ENCODE data around the gene GRPEL1. TPM values are rescaled to one million over a fixed set of nuclear protein-coding genes. Genes with fewer than 3 reads are reported as not detected.
"Not testable (repeated sequence)": the region's sequence is repeated elsewhere in the genome, so short reads cannot be mapped to it uniquely, and the experiment has no call there.

Gene GRPEL1
- total and polyA plus RNA-seq, 3 donors from 2014 or later: 40.8 to 88.6 (median 58.5) TPM

DNA sequence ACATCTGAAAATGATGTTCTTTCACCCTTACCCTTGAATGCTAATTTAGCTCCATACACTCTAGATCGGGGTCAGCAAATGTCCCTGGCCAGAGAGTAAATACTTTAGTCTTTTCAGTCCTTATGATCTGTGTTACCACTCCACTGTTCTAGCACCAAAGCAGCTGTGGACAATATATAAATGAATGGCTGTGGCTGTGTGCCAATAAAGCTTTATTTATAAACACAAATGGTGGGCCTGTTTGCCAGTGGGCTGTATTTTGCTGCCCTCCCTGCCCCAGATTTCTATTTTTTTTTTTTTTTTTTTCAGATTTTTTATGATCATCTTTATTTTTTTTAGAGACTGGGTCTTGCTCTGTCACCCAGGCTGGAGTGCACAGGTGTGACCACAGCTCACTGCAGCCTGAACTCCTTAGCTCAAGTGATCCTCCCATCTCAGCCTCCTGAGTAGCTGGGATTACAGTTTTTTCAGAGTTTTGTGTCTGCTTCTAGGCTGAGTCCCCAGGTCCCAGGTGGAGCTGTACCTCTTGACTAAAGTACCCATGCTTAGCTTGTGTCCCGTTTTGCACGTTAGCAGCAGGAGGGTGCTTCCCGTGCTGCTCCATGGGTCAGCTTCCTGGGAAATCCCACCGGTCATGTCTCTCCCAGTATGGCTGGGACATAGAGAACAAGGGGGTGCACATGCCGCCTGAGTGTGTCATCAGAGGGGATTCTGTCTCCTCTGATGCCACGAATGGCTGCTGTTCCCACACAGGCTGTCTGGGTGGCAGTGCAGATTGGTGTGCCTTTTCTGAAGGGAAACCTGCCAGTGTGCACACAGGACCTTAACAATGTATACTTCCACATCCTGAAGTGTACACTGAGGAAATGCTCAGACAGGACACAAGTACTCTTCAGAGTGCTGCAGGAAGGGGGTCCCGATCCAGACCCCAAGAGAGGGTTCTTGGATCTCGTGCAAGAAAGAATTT, 16.0 kb upstream of the GRPEL1 start:
- H3K4me3 ChIP-seq: no peak overlapping the region
- H3K36me3 ChIP-seq (ENCODE audit: low read depth, missing control alignments): no peaks in the 10 kb centered on the region
- no peak for TF ChIP-seq POLR2A (IDR thresholded peaks at IDR 0.05)
- TF ChIP-seq CTCF (IDR thresholded peaks at IDR 0.05): no peak
- H3K4me1 ChIP-seq: no peaks in the 10 kb centered on the region
- 75 to 80% methylated on average over 9 of the region's 9 CpGs for WGBS, 2 donors
- H3K27ac ChIP-seq: no peak overlapping the region
- intact Hi-C loops (cut with DNase I; ENCODE audit: low total_unique reads): no loop called here
- no peaks in the 10 kb centered on the region for H3K9me3 ChIP-seq
- DNase-seq: no peak
- no peaks in the 10 kb centered on the region for H3K27me3 ChIP-seq

DNA sequence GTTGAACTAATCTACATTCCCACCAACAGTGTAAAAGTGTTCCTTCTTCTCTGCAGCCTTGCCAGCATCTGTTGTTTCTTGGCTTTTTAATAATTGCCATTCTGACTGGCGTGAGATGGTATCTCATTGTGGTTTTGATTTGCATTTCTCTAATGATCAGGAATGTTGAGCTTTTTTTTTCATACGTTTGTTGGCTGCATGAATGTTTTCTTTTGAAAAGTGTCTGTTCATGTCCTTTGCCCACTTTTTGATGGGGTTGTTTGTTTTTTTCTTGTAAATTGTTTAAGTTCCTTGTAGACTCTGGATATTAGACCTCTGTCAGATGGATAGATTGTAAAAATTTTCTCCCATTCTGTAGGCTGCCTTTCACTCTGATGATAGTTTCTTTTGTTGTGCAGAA, 12.0 kb upstream of the GRPEL1 start:
- H3K9me3 ChIP-seq; H3K4me3 ChIP-seq; H3K36me3 ChIP-seq (ENCODE audit: low read depth, missing control alignments); DNase-seq; intact Hi-C loops (cut with DNase I; ENCODE audit: low total_unique reads); H3K4me1 ChIP-seq; H3K27me3 ChIP-seq; H3K27ac ChIP-seq: not testable (repeated sequence)
- WGBS, 2 donors: 92 to 94% methylated on average over 2 of the region's 2 CpGs

GRCh38 chr4:7079483-7079882, 11.6 kb upstream of the GRPEL1 start:
- H3K9me3 ChIP-seq; H3K27me3 ChIP-seq; DNase-seq; H3K4me1 ChIP-seq; intact Hi-C loops (cut with DNase I; ENCODE audit: low total_unique reads); H3K36me3 ChIP-seq (ENCODE audit: low read depth, missing control alignments); H3K4me3 ChIP-seq; H3K27ac ChIP-seq: not testable (repeated sequence)

GRCh38 chr4:7078025-7078424, 10.2 kb upstream of the GRPEL1 start:
- H3K4me1 ChIP-seq: no peaks in the 10 kb centered on the region
- H3K4me3 ChIP-seq: no peak overlapping the region
- H3K27ac ChIP-seq: no peak overlapping the region
- no peak for TF ChIP-seq POLR2A (IDR thresholded peaks at IDR 0.05)
- no peak for TF ChIP-seq CTCF (IDR thresholded peaks at IDR 0.05)
- no peak for DNase-seq
- no peaks in the 10 kb centered on the region for H3K36me3 ChIP-seq (ENCODE audit: low read depth, missing control alignments)
- no peaks in the 10 kb centered on the region for H3K9me3 ChIP-seq
- WGBS, 2 donors: 95 to 97% methylated on average over 5 of the region's 5 CpGs
- intact Hi-C loops (cut with DNase I; ENCODE audit: low total_unique reads): no loop called here
- H3K27me3 ChIP-seq: no peaks in the 10 kb centered on the region

DNA sequence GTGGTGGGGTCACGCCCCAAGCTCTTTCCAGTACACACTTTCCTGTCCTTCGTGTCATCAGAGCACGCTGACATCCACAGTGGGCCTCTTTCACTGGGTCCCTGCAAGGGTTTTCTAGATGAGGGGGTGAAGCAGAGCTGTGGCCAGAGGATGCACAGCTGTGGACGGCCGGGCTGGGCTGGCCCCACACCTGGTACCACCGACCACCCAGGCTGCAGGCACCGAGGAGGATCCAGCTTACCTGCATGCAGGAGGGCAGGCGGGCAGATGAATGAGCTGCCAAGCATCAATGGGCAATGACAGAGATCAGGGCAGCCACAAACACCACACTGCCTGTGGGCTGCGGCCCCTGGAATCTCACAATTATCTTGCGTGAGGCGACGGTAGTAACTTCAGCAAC, 9.5 kb upstream of the GRPEL1 start:
- Histone ChIP-seq H3K27me3 (no peaks in the 10 kb centered on the region), H3K4me3 (no peak overlapping the region), H3K27ac (no peak overlapping the region), H3K36me3 (ENCODE audit: low read depth, missing control alignments) (no peaks in the 10 kb centered on the region), H3K9me3 (no peaks in the 10 kb centered on the region), H3K4me1 (no peaks in the 10 kb centered on the region)
- WGBS, 2 donors: 92% methylated on average over 10 to 12 of the region's 12 CpGs
- no peak for DNase-seq
- intact Hi-C loops (cut with DNase I; ENCODE audit: low total_unique reads): no loop called here
- TF ChIP-seq POLR2A (IDR thresholded peaks at IDR 0.05) (no peak), CTCF (IDR thresholded peaks at IDR 0.05) (no peak)

GRCh38 chr4:7076696-7077082, 8.8 kb upstream of the GRPEL1 start:
- WGBS, 2 donors: 86 to 90% methylated on average over 6 of the region's 6 CpGs
- Histone ChIP-seq H3K36me3 (ENCODE audit: low read depth, missing control alignments) (no peaks in the 10 kb centered on the region), H3K4me1 (no peaks in the 10 kb centered on the region), H3K27ac (no peak overlapping the region), H3K4me3 (no peak overlapping the region), H3K9me3 (no peaks in the 10 kb centered on the region), H3K27me3 (no peaks in the 10 kb centered on the region)
- no peak for DNase-seq
- TF ChIP-seq CTCF (IDR thresholded peaks at IDR 0.05): no peak
- TF ChIP-seq POLR2A (IDR thresholded peaks at IDR 0.05): no peak
- intact Hi-C loops (cut with DNase I; ENCODE audit: low total_unique reads): no loop called here

Measured in testis (tissue), 3 donors.